ENCODE measurements around the gene RNF103. TPM values are rescaled to one million over a fixed set of nuclear protein-coding genes. Genes with fewer than 3 reads are reported as not detected.

RNF103 gene
- total and polyA plus RNA-seq, 2 donors (not counting 3 experiments of a cell fraction or from before 2014, with no cell fraction given): 15.6 to 24.2 TPM

GRCh38 chr2:86622519-86623042 is 1.1 kb downstream of the RNF103 start:
- no peaks in the 10 kb centered on the region for H3K27me3 ChIP-seq (ENCODE audit: control insufficient read depth in 2 of 2, insufficient read depth in 2 of 2, low read length in 2 of 2)
- CTCF ChIA-PET: interaction anchor here (0.6 to 1.6 kb wide), 8 partner anchors 9 to 402 kb away, joined by 3 to 4 read pairs (median 4); no protein-coding TSS in a partner anchor
- H3K36me3 ChIP-seq (ENCODE audit: control insufficient read depth in 2 of 2, extremely low read depth in 1 of 2, insufficient read depth in 2 of 2, low read length in 2 of 2): peaks cover 0 to 3% of the 10 kb centered on the region in 2 experiments
- peak overlapping the region; percentile 98 for H3K9ac ChIP-seq (replicated peaks; ENCODE audit: extremely low read depth, insufficient read depth, low read length)
- peak overlapping the region; percentile 100 for H3K4me2 ChIP-seq (ENCODE audit: insufficient read depth, low read length)
- POLR2A ChIA-PET: interaction anchor here (1.7 to 2.1 kb wide), 3 partner anchors 39 to 181 kb away, joined by 4 to 11 read pairs (median 7); partner anchors contain the start of gene KDM3A
- peak; percentile 52 for DNase-seq (ENCODE audit: low read depth, low spot score)
- peak overlapping the region; percentile 94 for H3K27ac ChIP-seq (ENCODE audit: insufficient read depth, low read depth, low read length)
- no peak for TF ChIP-seq MYC (IDR thresholded peaks at IDR 0.05; ENCODE audit: low read depth, low read length)
- intact Hi-C loops (cut with micrococcal nuclease): loop anchor here (1.0 to 5.0 kb wide), 5 partner anchors 38 to 425 kb away; partner anchors contain the start of genes CHMP3, IMMT, KDM3A and MRPL35
- TSS peak; percentile 20 for BruUV-seq (replicated peaks)
- peaks cover 4% of the 10 kb centered on the region for H3K9me1 ChIP-seq (replicated peaks; ENCODE audit: control insufficient read depth, extremely low read depth, insufficient read depth, low read length)
- no peaks in the 10 kb centered on the region for H3K9me3 ChIP-seq (replicated peaks; ENCODE audit: control insufficient read depth, insufficient read depth, low read length)
- peak overlapping the region; percentile 74 to 98 (median 78) for H3K4me3 ChIP-seq (replicated peaks in 1 of 3; ENCODE audit: insufficient read depth in 1 of 3, low read depth in 1 of 3, low read length in 3 of 3)
- no peaks in the 10 kb centered on the region for H4K20me1 ChIP-seq (replicated peaks; ENCODE audit: control insufficient read depth, extremely low read depth, insufficient read depth, low read length)
- peaks cover 39% of the 10 kb centered on the region for H3K79me2 ChIP-seq (ENCODE audit: control insufficient read depth, insufficient read depth, low read length)
- peaks cover 15% of the 10 kb centered on the region for H3K4me1 ChIP-seq (ENCODE audit: control insufficient read depth, extremely low read depth, insufficient read depth, low read length)
- dilution Hi-C loops (cut with MboI; ENCODE audit: extremely low pct_ligation_motif_present, low sequenced_read_pairs): no loop called here
- no peak for FAIRE-seq
- peak overlapping the region; percentile 92 for H2AFZ ChIP-seq (ENCODE audit: low read depth, low read length)

DNA sequence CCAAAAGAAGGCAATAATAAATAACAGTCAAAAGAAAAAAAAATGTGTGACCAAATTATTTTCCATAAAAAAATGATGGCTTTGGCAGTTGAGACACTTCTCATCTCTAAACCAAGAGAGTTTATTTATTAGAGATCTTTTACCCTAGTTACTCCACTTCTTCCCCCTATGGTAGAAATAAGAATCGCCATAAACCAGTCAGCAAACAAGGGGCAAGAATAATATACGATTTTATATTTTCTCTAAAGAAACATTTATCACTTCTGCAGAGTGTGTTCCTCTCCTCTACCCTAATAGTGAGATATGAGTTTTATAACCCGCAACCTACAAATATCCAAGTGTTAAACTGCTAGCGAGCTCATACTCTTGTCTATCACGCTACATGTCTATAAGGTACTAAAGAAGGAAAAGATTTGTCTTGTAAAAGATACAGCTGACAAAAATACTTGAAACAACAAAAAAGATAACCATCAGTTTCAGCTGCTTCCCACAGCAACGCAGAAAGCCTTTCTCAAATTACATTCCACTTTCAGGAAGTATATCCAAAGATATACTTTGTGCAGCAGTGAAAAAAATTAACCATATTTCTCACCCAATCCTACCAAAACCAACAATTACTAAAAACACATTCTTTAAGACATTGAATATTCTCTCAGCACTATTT is 2.3 kb downstream of the RNF103 start:
- Histone ChIP-seq H3K9ac (replicated peaks; ENCODE audit: extremely low read depth, insufficient read depth, low read length) (peak overlapping the region; percentile 98), H3K79me2 (ENCODE audit: control insufficient read depth, insufficient read depth, low read length) (peaks cover 39% of the 10 kb centered on the region), H3K27me3 (ENCODE audit: control insufficient read depth in 2 of 2, insufficient read depth in 2 of 2, low read length in 2 of 2) (no peaks in the 10 kb centered on the region), H4K20me1 (replicated peaks; ENCODE audit: control insufficient read depth, extremely low read depth, insufficient read depth, low read length) (no peaks in the 10 kb centered on the region), H3K9me1 (replicated peaks; ENCODE audit: control insufficient read depth, extremely low read depth, insufficient read depth, low read length) (peaks cover 4% of the 10 kb centered on the region), H3K36me3 (ENCODE audit: control insufficient read depth in 2 of 2, extremely low read depth in 1 of 2, insufficient read depth in 2 of 2, low read length in 2 of 2) (peaks cover 0 to 11% of the 10 kb centered on the region in 2 experiments), H3K4me2 (ENCODE audit: insufficient read depth, low read length) (peak overlapping the region; percentile 100), H3K9me3 (replicated peaks; ENCODE audit: control insufficient read depth, insufficient read depth, low read length) (no peaks in the 10 kb centered on the region), H3K27ac (ENCODE audit: insufficient read depth, low read depth, low read length) (peak overlapping the region; percentile 94), H3K4me3 (replicated peaks in 1 of 3; ENCODE audit: insufficient read depth in 1 of 3, low read depth in 1 of 3, low read length in 3 of 3) (peak overlapping the region; percentile 74 to 98 (median 78)), H2AFZ (ENCODE audit: low read depth, low read length) (no peak overlapping the region), H3K4me1 (ENCODE audit: control insufficient read depth, extremely low read depth, insufficient read depth, low read length) (peaks cover 15% of the 10 kb centered on the region)
- POLR2A ChIA-PET: interaction anchor here (1.8 to 2.1 kb wide), 2 partner anchors 37 to 180 kb away, joined by 7 to 11 read pairs; partner anchors contain the start of gene KDM3A
- CTCF ChIA-PET: interaction anchor here (1.0 to 1.6 kb wide), 6 partner anchors 11 to 143 kb away, joined by 3 to 4 read pairs (median 4); no protein-coding TSS in a partner anchor
- FAIRE-seq: peak; percentile 33
- BruUV-seq (replicated peaks): no TSS peak
- intact Hi-C loops (cut with micrococcal nuclease) (loop anchor here (5.0 kb wide), 2 partner anchors 134 to 424 kb away; partner anchors contain the start of genes IMMT and MRPL35), dilution Hi-C loops (cut with MboI; ENCODE audit: extremely low pct_ligation_motif_present, low sequenced_read_pairs) (no loop called here)
- TF ChIP-seq, protein P1, sequence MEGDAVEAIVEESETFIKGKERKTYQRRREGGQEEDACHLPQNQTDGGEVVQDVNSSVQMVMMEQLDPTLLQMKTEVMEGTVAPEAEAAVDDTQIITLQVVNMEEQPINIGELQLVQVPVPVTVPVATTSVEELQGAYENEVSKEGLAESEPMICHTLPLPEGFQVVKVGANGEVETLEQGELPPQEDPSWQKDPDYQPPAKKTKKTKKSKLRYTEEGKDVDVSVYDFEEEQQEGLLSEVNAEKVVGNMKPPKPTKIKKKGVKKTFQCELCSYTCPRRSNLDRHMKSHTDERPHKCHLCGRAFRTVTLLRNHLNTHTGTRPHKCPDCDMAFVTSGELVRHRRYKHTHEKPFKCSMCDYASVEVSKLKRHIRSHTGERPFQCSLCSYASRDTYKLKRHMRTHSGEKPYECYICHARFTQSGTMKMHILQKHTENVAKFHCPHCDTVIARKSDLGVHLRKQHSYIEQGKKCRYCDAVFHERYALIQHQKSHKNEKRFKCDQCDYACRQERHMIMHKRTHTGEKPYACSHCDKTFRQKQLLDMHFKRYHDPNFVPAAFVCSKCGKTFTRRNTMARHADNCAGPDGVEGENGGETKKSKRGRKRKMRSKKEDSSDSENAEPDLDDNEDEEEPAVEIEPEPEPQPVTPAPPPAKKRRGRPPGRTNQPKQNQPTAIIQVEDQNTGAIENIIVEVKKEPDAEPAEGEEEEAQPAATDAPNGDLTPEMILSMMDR (IDR thresholded peaks at IDR 0.05; ENCODE audit: extremely low read depth in 1 of 2, insufficient read depth in 1 of 2, low read depth in 1 of 2, low read length in 2 of 2): no peak
- TF ChIP-seq MAX (IDR thresholded peaks at IDR 0.05; ENCODE audit: insufficient read depth, insufficient read length) (no peak), GATA2 (IDR thresholded peaks at IDR 0.05; ENCODE audit: insufficient read depth, insufficient read length, low read depth, low read length) (peak; percentile 88), FOS (IDR thresholded peaks at IDR 0.05; ENCODE audit: borderline replicate concordance, insufficient read depth, low read length) (no peak), POLR2A (IDR thresholded peaks at IDR 0.05; ENCODE audit: low read depth, low read length) (no peak)
- DNase-seq (ENCODE audit: low read depth, low spot score): peak; percentile 72

Measured in endothelial cell of umbilical vein (primary cell).